ENCODE data around the gene GTSE1.

GTSE1 gene, protein sequence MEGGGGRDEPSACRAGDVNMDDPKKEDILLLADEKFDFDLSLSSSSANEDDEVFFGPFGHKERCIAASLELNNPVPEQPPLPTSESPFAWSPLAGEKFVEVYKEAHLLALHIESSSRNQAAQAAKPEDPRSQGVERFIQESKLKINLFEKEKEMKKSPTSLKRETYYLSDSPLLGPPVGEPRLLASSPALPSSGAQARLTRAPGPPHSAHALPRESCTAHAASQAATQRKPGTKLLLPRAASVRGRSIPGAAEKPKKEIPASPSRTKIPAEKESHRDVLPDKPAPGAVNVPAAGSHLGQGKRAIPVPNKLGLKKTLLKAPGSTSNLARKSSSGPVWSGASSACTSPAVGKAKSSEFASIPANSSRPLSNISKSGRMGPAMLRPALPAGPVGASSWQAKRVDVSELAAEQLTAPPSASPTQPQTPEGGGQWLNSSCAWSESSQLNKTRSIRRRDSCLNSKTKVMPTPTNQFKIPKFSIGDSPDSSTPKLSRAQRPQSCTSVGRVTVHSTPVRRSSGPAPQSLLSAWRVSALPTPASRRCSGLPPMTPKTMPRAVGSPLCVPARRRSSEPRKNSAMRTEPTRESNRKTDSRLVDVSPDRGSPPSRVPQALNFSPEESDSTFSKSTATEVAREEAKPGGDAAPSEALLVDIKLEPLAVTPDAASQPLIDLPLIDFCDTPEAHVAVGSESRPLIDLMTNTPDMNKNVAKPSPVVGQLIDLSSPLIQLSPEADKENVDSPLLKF

DNA sequence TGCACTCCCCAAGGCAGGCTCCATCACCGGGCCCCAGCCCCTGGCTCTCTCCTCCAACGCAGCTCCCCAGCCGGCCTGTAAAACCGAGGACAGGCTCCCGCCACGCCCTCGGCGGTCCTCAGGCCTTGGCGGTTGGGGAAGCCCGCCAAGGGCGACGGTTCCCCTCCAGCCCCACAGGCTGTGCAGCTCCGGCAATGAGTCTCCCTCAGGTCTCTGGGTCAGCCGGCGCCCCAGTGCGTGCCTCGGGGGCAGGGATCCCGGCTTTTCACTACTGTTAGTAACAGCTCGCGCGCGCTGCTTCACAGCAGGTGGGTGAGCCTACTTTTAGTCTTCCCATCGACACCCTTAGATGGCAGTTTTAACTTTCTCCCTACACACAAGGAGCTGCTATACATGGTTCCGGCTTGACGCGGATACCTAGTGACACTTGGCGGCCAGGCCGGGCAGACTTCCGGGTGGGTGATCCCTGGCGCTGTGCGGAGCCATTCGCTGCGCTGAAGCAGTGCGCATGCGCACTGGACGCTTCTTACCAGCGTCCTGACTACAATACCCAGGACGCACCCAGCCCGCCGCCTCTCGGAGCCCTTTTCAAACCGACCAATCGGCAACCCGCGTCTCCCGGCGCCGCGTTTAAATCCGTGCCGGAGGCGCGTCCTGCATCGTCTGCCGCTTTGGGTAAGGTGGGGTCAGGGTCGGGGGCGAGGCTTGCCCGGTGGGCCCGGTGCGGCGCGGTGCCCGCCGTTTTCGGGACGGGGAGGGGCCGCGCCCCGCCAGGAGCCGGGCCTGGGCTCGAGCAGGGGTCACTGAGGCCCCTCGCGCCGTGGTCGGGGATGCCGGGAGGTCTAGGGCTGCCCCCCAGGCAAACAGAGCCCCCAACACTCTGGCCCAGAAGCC, at the start of gene GTSE1:
TSS of gene GTSE1 (plus strand) at position 614 of the 894 bp plus-strand sequence. CDS start 531 bp downstream, outside the sequence.
- H3K27ac ChIP-seq (ENCODE audit: low read depth, low read length): no peak within 1 kb of the TSS; the same call in 1 of the 2 replicates
- H3K36me3 ChIP-seq (ENCODE audit: control insufficient read depth, insufficient read depth, low read length): peaks cover 34% of the 10 kb centered on the region
- H3K27me3 ChIP-seq (ENCODE audit: control insufficient read depth, insufficient read depth, low read length): no peaks in the 10 kb centered on the region
- H3K4me1 ChIP-seq (ENCODE audit: control insufficient read depth, insufficient read depth, low read length): peaks cover 11% of the 10 kb centered on the region
- peak within 1 kb of the TSS; percentile 90 for H3K9ac ChIP-seq (ENCODE audit: low read length)
- H3K4me3 ChIP-seq (ENCODE audit: low read depth, low read length): peak within 1 kb of the TSS; percentile 82
- no peaks in the 10 kb centered on the region for H3K9me3 ChIP-seq (ENCODE audit: control insufficient read depth, insufficient read depth, low read depth, low read length)

DNA sequence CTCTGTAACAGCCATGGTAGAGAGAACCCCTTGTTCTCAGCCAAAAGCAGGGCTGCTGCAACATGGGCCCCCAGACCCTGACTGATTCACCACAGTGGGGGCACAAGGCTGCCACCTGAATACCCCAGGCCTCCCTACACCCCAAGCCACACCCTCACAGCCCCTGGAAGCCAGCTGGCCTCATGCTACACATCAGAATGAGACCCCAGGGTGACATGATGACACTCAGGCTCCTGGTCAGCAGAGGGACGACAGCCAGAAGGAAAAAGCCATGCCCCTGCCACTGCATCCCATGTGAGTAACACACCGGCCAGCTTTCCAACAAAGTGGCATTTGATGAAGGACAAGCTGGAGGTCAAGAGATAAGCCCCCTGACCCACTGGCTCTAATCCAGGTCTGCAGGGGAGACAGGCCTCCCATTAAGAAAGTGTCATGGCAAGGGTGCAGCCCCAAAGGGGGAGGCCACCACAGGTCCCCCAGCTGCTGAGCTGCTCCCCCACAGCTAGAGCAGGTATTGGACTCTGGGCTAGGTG, 49.2 kb upstream of the GTSE1 start:
- Histone ChIP-seq H3K27me3 (ENCODE audit: control insufficient read depth, insufficient read depth, low read length) (peaks cover 7% of the 10 kb centered on the region), H3K27ac (ENCODE audit: low read depth, low read length) (no peak overlapping the region), H3K9ac (ENCODE audit: low read length) (no peak overlapping the region), H3K36me3 (ENCODE audit: control insufficient read depth, insufficient read depth, low read length) (peaks cover 12% of the 10 kb centered on the region), H3K4me1 (ENCODE audit: control insufficient read depth, insufficient read depth, low read length) (peaks cover 7% of the 10 kb centered on the region), H3K4me3 (ENCODE audit: low read depth, low read length) (no peak overlapping the region), H3K9me3 (ENCODE audit: control insufficient read depth, insufficient read depth, low read depth, low read length) (no peaks in the 10 kb centered on the region)

DNA sequence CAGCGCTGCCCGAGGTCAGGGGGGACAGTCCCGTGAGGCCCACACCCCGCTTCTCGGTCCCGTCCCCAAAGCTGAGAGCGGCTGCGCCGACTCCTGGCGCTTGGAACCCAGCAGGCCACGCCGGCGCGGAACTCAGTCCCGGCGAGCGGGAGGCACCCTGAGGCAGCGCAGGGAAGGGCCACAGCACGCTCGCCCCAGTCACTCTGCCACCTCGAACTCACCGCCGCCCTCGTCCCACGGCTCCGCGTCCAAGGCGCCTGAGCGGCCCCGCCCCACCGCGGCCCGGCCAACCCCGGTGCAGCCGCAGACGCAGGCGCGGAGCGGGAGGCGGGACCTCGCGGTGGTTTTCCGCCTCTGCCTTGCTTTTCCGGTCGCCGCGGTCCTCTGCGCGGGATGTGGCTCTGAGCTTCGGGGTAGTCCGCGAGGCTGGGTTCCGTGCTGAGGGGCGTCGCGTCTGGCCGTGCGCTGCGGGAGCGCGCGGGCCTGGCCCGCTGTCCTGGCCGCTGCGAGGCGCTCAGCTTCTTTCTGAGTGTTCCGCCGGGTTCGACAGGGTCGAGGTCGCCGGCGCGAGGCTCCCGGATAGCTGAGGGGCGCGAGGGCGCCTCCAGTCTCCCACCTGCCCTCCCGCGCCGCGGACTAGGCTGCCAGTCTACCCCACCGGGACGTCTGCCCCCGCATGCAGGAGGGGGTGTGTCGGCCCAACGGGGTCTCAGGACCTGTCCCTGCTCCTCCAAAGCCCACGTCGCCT, 46.5 kb upstream of the GTSE1 start, which contains the start of gene CDPF1:
TSS of gene CDPF1 (minus strand) at position 259 of the 748 bp plus-strand sequence. CDS start 2,009 bp downstream, outside the sequence.
- Histone ChIP-seq H3K4me3 (ENCODE audit: low read depth, low read length) (peak within 1 kb of the TSS; percentile 91), H3K4me1 (ENCODE audit: control insufficient read depth, insufficient read depth, low read length) (peaks cover 7% of the 10 kb centered on the region), H3K9ac (ENCODE audit: low read length) (peak within 1 kb of the TSS; percentile 82), H3K27ac (ENCODE audit: low read depth, low read length) (no peak within 1 kb of the TSS; the same call in 1 of the 2 replicates), H3K36me3 (ENCODE audit: control insufficient read depth, insufficient read depth, low read length) (peaks cover 3% of the 10 kb centered on the region; the same call in 1 of the 2 replicates), H3K27me3 (ENCODE audit: control insufficient read depth, insufficient read depth, low read length) (peaks cover 7% of the 10 kb centered on the region), H3K9me3 (ENCODE audit: control insufficient read depth, insufficient read depth, low read depth, low read length) (no peaks in the 10 kb centered on the region)

DNA sequence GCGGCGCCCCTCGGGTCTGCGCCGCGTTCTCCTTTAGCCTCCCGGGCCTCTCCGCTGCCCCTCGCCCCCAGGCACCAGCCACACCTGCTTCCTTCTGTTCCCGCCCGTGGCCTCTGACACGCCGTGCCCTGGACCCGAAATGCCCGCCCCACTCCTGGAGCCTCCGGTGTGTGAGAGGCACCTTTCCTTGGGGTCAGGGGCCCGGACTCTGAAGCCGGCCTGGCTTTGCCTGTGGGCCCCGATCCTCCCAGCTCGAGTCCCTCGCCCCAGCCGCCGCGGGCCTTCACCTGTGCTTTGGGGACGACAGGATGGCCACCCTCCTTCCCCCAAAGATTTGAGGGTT, 45.9 kb upstream of the GTSE1 start:
- Histone ChIP-seq H3K9me3 (ENCODE audit: control insufficient read depth, insufficient read depth, low read depth, low read length) (no peaks in the 10 kb centered on the region), H3K27me3 (ENCODE audit: control insufficient read depth, insufficient read depth, low read length) (peaks cover 7% of the 10 kb centered on the region), H3K9ac (ENCODE audit: low read length) (peak overlapping the region; percentile 82), H3K4me3 (ENCODE audit: low read depth, low read length) (peak overlapping the region; percentile 91), H3K36me3 (ENCODE audit: control insufficient read depth, insufficient read depth, low read length) (peaks cover 3% of the 10 kb centered on the region; the same call in 1 of the 2 replicates), H3K4me1 (ENCODE audit: control insufficient read depth, insufficient read depth, low read length) (peaks cover 7% of the 10 kb centered on the region), H3K27ac (ENCODE audit: low read depth, low read length) (no peak overlapping the region)

DNA sequence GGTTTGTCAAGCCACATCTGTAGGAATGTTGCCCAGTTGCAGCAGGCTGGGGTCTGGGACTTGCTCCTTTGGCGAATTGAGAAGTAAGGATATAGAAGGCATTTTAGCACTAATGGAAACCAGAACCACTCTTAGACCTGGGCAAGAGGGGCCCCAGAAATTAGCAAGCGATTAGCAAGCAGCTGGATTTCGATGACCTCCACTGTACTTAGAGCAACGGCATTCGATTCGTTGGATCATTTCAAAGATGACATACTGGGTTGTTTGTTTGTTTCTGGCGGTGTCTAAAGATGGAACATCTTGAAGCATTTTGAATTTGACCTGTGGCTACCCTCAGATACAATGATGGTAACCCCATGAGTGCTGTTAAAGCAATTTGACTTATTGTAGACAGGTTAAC, 45.4 kb upstream of the GTSE1 start:
- Histone ChIP-seq H3K4me1 (ENCODE audit: control insufficient read depth, insufficient read depth, low read length) (peaks cover 7% of the 10 kb centered on the region), H3K27ac (ENCODE audit: low read depth, low read length) (no peak overlapping the region), H3K9me3 (ENCODE audit: control insufficient read depth, insufficient read depth, low read depth, low read length) (no peaks in the 10 kb centered on the region), H3K9ac (ENCODE audit: low read length) (peak overlapping the region; percentile 25), H3K36me3 (ENCODE audit: control insufficient read depth, insufficient read depth, low read length) (peaks cover 3% of the 10 kb centered on the region; the same call in 1 of the 2 replicates), H3K4me3 (ENCODE audit: low read depth, low read length) (peak overlapping the region; percentile 91), H3K27me3 (ENCODE audit: control insufficient read depth, insufficient read depth, low read length) (peaks cover 7% of the 10 kb centered on the region)

DNA sequence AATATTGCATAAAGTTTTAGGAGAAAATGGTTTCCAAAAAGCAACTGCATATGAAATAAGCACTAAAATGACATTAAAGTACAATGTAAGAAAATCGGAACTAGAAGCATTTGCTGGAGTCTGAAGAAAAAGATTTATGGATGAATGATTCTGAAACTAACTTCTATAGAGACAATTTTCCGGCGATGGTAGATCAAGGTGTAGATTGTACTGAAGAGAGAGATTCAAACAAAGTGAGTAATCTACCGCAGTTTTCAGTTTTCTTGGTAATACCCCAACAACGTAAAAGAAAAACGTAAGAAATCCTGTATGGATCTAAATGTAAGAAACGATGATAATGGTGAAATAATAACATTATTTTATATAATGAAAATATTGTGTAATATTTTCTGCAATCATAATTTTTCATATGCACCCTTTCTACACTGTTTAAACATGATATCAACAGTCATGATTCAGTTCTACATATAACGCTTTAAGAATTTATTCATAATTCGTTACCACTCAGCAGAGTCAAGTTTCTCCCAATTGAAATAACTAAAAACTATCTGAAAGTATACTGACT, 44.8 kb upstream of the GTSE1 start:
- Histone ChIP-seq H3K9ac (ENCODE audit: low read length) (no peak overlapping the region), H3K4me3 (ENCODE audit: low read depth, low read length) (no peak overlapping the region), H3K4me1 (ENCODE audit: control insufficient read depth, insufficient read depth, low read length) (peaks cover 7% of the 10 kb centered on the region), H3K9me3 (ENCODE audit: control insufficient read depth, insufficient read depth, low read depth, low read length) (no peaks in the 10 kb centered on the region), H3K36me3 (ENCODE audit: control insufficient read depth, insufficient read depth, low read length) (no peaks in the 10 kb centered on the region), H3K27me3 (ENCODE audit: control insufficient read depth, insufficient read depth, low read length) (peaks cover 7% of the 10 kb centered on the region), H3K27ac (ENCODE audit: low read depth, low read length) (no peak overlapping the region)

DNA sequence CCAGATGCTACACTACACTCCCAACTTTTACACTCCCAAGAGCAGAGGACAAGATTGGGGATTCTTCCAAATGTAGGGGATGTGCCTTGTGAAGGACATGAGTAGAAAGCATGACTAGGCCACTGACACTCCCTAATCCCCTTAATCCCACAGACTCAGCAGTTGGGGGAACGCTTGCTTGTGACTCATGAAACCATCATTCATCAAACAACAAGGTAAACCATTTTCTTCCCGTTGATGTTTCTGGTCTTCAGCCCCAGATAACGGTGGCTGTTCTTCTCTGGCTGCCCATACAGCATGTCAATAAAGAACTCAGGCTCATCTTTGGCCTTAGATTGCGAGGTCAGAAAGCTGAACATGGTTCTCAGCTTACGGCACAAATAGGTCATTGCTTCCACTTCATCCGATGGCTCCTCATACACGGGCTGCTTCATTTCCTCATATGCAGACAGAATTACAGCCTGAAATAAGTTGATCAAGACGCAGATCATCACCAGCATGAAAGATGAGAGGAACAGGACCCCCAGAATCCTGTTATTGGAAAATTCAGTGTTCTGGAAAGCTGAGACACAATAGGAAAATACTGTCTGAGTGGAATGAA, 40.2 kb upstream of the GTSE1 start:
- peaks cover 1% of the 10 kb centered on the region; the same call in 1 of the 2 replicates for H3K4me1 ChIP-seq (ENCODE audit: control insufficient read depth, insufficient read depth, low read length)
- no peak overlapping the region for H3K27ac ChIP-seq (ENCODE audit: low read depth, low read length)
- no peak overlapping the region for H3K4me3 ChIP-seq (ENCODE audit: low read depth, low read length)
- peaks cover 38% of the 10 kb centered on the region for H3K27me3 ChIP-seq (ENCODE audit: control insufficient read depth, insufficient read depth, low read length)
- peaks cover 10% of the 10 kb centered on the region for H3K9me3 ChIP-seq (ENCODE audit: control insufficient read depth, insufficient read depth, low read depth, low read length)
- H3K36me3 ChIP-seq (ENCODE audit: control insufficient read depth, insufficient read depth, low read length): no peaks in the 10 kb centered on the region
- H3K9ac ChIP-seq (ENCODE audit: low read length): no peak overlapping the region

DNA sequence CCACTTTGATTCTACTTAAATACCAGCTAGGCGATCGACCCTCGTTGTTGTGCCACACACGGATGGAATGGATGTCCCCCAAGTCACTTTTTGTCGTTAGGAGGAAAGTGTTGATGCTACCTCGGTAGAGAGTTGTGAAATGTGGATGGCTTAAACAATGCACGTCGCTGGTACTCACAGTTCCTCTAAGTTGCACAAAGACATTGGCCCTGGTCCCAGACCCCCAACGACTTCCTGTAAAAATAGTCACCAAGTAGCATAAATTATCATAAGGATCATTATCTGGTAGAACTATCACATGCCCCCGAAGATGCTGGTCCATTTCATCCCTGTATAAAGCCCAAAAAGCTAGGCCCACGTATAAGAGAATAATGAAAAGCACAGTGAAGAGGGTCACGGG, 37.3 kb upstream of the GTSE1 start:
- Histone ChIP-seq H3K4me3 (ENCODE audit: low read depth, low read length) (no peak overlapping the region), H3K9me3 (ENCODE audit: control insufficient read depth, insufficient read depth, low read depth, low read length) (peaks cover 25% of the 10 kb centered on the region), H3K27me3 (ENCODE audit: control insufficient read depth, insufficient read depth, low read length) (peaks cover 63% of the 10 kb centered on the region), H3K9ac (ENCODE audit: low read length) (no peak overlapping the region), H3K36me3 (ENCODE audit: control insufficient read depth, insufficient read depth, low read length) (no peaks in the 10 kb centered on the region), H3K4me1 (ENCODE audit: control insufficient read depth, insufficient read depth, low read length) (no peaks in the 10 kb centered on the region), H3K27ac (ENCODE audit: low read depth, low read length) (no peak overlapping the region)

DNA sequence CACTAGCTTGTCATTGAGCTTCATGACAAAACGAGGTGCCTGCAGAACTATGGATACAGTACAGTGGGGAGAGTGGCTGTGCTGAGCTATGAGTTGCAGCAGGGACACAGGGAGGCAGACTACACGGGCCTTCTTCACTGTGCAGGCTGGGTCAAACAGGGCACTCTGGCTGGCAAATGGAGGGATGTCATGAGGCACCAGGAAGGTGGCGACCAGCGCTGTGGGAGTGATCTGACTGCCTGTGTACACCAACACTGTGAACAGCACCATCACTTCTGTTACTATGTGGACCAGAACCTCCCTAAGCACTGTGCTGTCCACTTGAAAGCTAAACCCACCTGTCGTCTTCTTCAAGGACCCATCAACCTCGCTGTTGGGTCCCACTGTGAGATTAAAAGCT, 36.6 kb upstream of the GTSE1 start:
- Histone ChIP-seq H3K9ac (ENCODE audit: low read length) (no peak overlapping the region), H3K27me3 (ENCODE audit: control insufficient read depth, insufficient read depth, low read length) (peaks cover 65% of the 10 kb centered on the region), H3K27ac (ENCODE audit: low read depth, low read length) (no peak overlapping the region), H3K4me1 (ENCODE audit: control insufficient read depth, insufficient read depth, low read length) (no peaks in the 10 kb centered on the region), H3K4me3 (ENCODE audit: low read depth, low read length) (no peak overlapping the region), H3K36me3 (ENCODE audit: control insufficient read depth, insufficient read depth, low read length) (no peaks in the 10 kb centered on the region), H3K9me3 (ENCODE audit: control insufficient read depth, insufficient read depth, low read depth, low read length) (peaks cover 27% of the 10 kb centered on the region)
